ENCODE results near the gene DNAH1.

GRCh38 chr3:52391096-52391495 lies 75.0 kb downstream of the DNAH1 start:
- TF ChIP-seq CTCF (IDR thresholded peaks at IDR 0.05; ENCODE audit: poor library complexity), result no peak
- no peak for TF ChIP-seq EZH2 (IDR thresholded peaks at IDR 0.05; ENCODE audit: borderline replicate concordance)
- TF ChIP-seq EZH2phosphoT487 (IDR thresholded peaks at IDR 0.05; ENCODE audit: low read depth, severe bottlenecking, unreplicated experiment), result no peak

Measured in hepatocyte (in vitro differentiated cells).